ENCODE measurements around the gene SIRT6.

GRCh38 chr19:4208385-4209094 lies 26.2 kb upstream of the SIRT6 start:
- TF ChIP-seq CTCF (IDR thresholded peaks at IDR 0.05) (no peak), POLR2A (IDR thresholded peaks at IDR 0.05) (no peak), POLR2AphosphoS5 (IDR thresholded peaks at IDR 0.05; ENCODE audit: insufficient read depth in 1 of 2, low read depth in 1 of 2) (no peak)
